Brain microvascular endothelial cell (primary cell): Measurements from ENCODE around the gene HLA-DQB2.
A peak's percentile ranks its signal among the peaks of the same experiment; 100 is the strongest.
"Not testable (repeated sequence)": the region's sequence is repeated elsewhere in the genome, so short reads cannot be mapped to it uniquely, and the experiment has no call there.

ENCODE experiments used
- DNase-seq: peaks from one replicate; pipeline ENCODE4 v3.0.0-alpha.2; 2020
- H3K27ac ChIP-seq: fragments of 250-450 bp; sonication (Bioruptor Pico); 2 replicates; pipeline ENCODE4 v1.5.1; 2020; ENCODE audit warnings: mild to moderate bottlenecking, moderate library complexity
- H3K27me3 ChIP-seq: fragments of 250-450 bp; sonication (Bioruptor Pico); replicated peaks from 2 replicates; pipeline ENCODE4 v1.5.1; 2020; ENCODE audit warnings: mild to moderate bottlenecking
- H3K36me3 ChIP-seq: fragments of 250-450 bp; sonication (Bioruptor Pico); replicated peaks from 2 replicates; pipeline ENCODE4 v1.5.1; 2020; ENCODE audit warnings: mild to moderate bottlenecking
- H3K4me3 ChIP-seq: 2 replicates; pipeline ENCODE4 v1.5.1; 2011; ENCODE audit warnings: low read depth, mild to moderate bottlenecking, control low read depth, low read length, moderate library complexity
- CTCF ChIP-seq: IDR thresholded peaks from 2 replicates; pipeline ENCODE4 v1.5.1; 2011; ENCODE audit warnings: low read depth, mild to moderate bottlenecking, moderate library complexity, low read length, control low read depth, inconsistent platforms; ENCODE audit errors: missing control alignments
- in situ Hi-C: cut with HindIII; loops from 2 replicates; pipeline ENCODE4 v1.10.0; 2017; ENCODE audit warnings: low sequenced_read_pairs, low pct_ligation_motif_present

HLA-DQB2 gene

GRCh38 chr6:32785781-32786533, 22.6 kb upstream of the HLA-DQB2 start:
- peak; percentile 41 for DNase-seq
- H3K27me3 ChIP-seq: peaks cover 4% of the 10 kb centered on the region
- H3K4me3 ChIP-seq: no peak overlapping the region
- no peak overlapping the region for H3K27ac ChIP-seq
- peak; percentile 67 for TF ChIP-seq CTCF
- in situ Hi-C loops: no loop called here
- no peaks in the 10 kb centered on the region for H3K36me3 ChIP-seq

DNA sequence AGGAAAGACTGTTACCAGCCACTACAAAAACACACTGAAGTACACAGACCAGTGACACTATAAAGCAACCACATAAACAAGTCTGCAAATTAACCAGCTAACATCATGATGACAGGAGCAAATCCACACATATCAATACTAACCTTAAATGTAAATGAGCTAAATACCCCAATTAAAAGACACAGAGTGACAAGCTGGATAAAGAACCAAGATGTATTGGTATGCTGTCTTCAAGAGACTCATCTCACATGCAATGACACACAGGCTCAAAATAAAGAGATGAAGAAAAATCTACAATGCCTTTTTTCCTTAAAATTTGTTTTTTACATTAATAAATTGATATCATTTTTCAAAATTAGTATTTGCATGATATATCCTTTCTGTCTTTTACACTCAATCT, 19.6 kb upstream of the HLA-DQB2 start:
- H3K36me3 ChIP-seq, H3K4me3 ChIP-seq, in situ Hi-C loops, DNase-seq, H3K27ac ChIP-seq, H3K27me3 ChIP-seq: not testable (repeated sequence)

DNA sequence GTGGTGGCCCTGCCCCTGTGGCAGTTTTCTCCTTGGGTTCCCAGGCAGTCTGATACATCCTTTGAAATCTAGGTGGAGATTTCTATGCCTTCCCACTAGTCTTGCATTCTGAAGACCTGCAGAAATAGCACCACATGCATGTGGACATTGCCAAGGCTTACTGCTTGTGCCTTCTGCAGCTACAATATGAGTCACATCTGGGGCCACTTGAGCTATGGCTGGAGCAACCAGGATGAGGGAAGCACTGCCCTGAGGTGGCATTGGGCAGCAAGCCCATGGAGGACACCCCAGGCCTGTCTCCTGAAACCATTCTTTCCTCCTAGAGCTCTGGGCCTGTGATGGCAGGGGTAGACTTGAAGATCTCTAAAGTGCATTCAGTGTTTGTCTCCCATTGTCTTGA, 15.7 kb upstream of the HLA-DQB2 start:
- in situ Hi-C loops: no loop called here
- TF ChIP-seq CTCF: no peak
- no peak overlapping the region for H3K4me3 ChIP-seq
- no peak overlapping the region for H3K27ac ChIP-seq
- no peaks in the 10 kb centered on the region for H3K36me3 ChIP-seq
- H3K27me3 ChIP-seq: peaks cover 2% of the 10 kb centered on the region
- no peak for DNase-seq

GRCh38 chr6:32775071-32775470, 11.7 kb upstream of the HLA-DQB2 start:
- H3K36me3 ChIP-seq: no peaks in the 10 kb centered on the region
- no peaks in the 10 kb centered on the region for H3K27me3 ChIP-seq
- TF ChIP-seq CTCF: no peak

DNA sequence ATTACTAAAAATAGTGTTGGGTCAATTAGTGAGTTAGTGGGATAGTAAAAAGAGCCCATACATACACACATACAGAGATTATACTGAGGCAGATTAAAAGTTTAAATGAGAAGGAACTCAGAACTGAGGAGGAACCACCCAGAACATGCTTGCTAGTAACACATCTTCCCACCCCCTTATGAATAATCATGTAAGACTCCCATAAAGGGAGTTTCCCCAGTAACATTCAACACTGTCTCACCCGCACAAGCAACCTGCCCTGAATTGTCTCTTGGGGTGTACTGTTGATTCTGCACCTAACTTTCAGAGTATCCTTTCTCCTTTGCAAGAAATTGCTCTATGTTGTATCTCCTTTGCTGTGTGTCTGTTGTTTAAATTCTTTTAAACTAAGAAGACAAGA, 11.1 kb upstream of the HLA-DQB2 start:
- no peaks in the 10 kb centered on the region for H3K36me3 ChIP-seq
- no peak overlapping the region for H3K27ac ChIP-seq
- no peak for DNase-seq
- no peaks in the 10 kb centered on the region for H3K27me3 ChIP-seq
- no peak overlapping the region for H3K4me3 ChIP-seq
- no peak for TF ChIP-seq CTCF
- in situ Hi-C loops: no loop called here

More at GRCh38 chr6:32775071-32775470, 11.7 kb upstream of the HLA-DQB2 start:
- Histone ChIP-seq H3K4me3 (no peak overlapping the region), H3K27ac (no peak overlapping the region)
- in situ Hi-C loops: no loop called here
- no peak for DNase-seq

DNA sequence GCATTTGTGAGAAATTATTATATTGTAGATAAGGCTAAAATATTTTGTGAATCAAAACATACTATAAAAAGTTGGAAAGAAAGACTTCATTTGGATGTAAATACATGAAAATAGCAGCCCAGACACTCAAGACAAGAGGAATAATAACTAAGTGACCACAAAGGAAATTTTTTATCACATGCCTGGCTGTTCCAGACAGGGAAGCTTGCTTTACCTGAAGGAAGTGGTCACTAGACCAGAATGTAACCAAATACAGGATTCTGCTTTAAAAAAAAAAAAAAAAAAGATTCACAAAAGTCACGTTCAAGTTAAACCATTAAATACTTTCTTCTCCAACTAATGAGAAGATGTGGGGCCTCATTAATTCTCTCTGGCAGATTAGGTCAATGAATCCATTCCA, 9.3 kb upstream of the HLA-DQB2 start:
- no peak overlapping the region for H3K27ac ChIP-seq
- no peak overlapping the region for H3K4me3 ChIP-seq
- in situ Hi-C loops: no loop called here
- H3K36me3 ChIP-seq: no peaks in the 10 kb centered on the region
- DNase-seq: no peak
- H3K27me3 ChIP-seq: peaks cover 2% of the 10 kb centered on the region
- TF ChIP-seq CTCF: no peak
